ENCODE results near the gene NR6A1.

NR6A1 gene

DNA sequence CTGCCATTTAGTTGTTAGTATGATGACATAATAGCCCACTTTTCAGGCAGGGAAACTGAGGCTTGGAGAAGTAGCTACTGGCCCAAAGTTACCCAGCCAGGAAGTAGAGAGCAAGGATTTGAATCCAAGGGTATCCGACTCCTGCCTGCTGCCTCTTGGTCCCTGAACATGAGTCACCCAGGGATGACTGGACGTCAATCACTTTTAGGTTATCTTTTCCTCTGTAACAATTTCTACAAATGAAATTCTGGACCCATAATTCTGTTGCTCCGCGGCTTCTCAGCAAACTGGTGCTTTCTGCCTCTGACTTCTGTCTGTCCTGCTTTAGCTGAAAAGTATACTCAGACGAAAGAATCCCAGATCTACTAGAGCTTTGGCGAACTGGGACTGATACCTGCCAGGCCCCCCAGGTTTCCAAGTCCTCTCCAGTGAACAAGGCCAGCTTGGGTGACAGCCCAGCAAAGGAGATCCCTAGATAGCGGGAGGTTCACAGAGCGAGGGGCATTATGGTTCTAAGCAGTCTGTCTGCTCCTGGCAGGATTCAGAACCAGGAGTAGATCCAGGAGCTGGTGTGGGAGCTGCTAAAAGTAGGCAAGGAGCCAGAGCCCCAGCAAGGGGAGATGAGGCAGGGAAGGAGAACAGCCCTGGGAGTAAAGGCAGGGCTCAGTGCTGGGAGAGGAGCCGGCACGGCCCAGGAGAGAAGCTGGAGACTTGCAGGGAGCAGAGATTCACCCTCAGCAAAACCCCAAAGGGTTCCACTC, 26.4 kb upstream of the NR6A1 start:
- DNase-seq = no peak

DNA sequence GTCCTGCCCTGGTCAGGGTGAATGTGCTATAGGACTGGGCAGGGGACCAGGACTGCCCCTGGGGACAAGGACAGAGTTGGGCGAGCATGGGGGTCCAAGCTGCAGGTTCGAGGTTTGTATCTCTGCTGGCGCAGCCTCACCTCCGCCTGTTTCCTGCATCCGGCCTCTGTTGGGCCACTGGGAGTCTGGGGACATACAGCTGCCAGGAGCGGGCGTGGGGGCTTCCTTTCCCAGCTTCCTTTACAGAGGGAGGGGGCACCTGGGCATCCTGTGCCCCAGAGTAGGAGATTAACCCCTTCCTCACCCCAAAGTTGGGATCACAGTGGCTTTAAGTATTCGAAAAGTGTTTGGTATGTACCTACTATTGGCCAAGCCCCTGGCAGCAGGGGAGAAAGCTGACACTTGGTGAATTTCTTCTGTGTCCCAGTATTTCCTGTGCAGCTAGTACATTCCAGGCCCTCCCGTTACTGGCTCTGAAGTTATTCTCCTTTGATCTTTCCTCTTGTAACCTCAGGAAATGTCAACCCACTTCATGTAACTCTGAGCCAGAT, 24.8 kb upstream of the NR6A1 start:
- DNase-seq = no peak

DNA sequence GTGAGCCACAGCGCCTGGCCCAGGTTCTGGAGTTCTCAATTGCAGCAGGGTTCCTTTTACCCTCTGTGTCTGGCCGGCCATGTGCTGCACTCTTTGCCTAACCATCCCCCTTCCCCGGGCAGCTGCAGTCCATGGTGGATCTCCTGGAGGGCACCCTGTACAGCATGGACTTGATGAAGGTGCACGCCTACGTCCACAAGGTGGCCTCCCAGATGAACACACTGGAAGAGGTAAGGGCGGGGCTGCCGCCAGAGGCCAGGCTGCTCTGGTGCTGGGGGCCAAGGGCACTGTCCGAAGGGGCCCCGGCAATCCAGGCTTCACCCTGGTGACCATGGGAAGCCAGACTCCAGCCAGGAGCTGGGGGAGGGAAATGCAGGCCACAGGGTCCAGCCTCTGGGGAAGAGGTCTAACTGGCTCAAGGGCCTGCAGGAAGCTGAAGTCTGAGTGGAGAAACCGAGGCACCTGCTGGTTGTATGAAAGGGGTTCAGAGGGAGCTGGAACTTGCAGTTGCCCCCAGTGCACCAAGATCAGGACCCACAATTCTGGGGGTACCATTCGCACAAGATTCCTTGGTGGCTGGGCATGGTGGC, 23.9 kb upstream of the NR6A1 start:
- no peak for DNase-seq

GRCh38 chr9:124793015-124793541, 22.0 kb upstream of the NR6A1 start:
- no peak for DNase-seq

- DNase-seq = no peak
Observed at GRCh38 chr9:124792257-124793014, 21.3 kb upstream of the NR6A1 start.

- no peak for DNase-seq
Observed at GRCh38 chr9:124790801-124791505, 19.8 kb upstream of the NR6A1 start.

DNA sequence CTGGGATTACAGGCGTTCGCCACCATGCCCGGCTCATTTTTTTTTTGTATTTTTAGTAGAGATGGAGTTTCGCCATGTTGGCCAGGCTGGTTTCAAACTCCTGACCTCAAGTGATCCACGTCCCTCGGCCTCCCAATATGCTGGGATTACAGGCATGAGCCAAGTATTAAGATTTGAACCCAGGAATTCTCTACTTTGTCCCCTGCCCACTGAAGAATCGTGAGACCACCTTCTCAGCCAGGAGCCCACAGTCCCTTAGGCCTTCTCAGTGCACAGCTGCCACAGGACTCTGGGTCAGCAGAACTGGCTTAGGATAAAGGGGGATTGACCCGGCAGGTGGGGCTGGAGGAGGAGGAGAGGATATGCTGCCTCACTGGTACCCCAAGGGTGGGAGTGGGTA, 19.2 kb upstream of the NR6A1 start:
- DNase-seq = no peak

- no peak for DNase-seq
Observed at GRCh38 chr9:124789531-124789930, 18.4 kb upstream of the NR6A1 start.

GRCh38 chr9:124788542-124789217, 17.6 kb upstream of the NR6A1 start:
- no peak for DNase-seq

GRCh38 chr9:124786881-124787573, 15.9 kb upstream of the NR6A1 start:
- DNase-seq = no peak

- no peak for DNase-seq
Observed at GRCh38 chr9:124784509-124784908, 13.4 kb upstream of the NR6A1 start.

GRCh38 chr9:124783830-124784229, 12.7 kb upstream of the NR6A1 start:
- DNase-seq = no peak

DNA sequence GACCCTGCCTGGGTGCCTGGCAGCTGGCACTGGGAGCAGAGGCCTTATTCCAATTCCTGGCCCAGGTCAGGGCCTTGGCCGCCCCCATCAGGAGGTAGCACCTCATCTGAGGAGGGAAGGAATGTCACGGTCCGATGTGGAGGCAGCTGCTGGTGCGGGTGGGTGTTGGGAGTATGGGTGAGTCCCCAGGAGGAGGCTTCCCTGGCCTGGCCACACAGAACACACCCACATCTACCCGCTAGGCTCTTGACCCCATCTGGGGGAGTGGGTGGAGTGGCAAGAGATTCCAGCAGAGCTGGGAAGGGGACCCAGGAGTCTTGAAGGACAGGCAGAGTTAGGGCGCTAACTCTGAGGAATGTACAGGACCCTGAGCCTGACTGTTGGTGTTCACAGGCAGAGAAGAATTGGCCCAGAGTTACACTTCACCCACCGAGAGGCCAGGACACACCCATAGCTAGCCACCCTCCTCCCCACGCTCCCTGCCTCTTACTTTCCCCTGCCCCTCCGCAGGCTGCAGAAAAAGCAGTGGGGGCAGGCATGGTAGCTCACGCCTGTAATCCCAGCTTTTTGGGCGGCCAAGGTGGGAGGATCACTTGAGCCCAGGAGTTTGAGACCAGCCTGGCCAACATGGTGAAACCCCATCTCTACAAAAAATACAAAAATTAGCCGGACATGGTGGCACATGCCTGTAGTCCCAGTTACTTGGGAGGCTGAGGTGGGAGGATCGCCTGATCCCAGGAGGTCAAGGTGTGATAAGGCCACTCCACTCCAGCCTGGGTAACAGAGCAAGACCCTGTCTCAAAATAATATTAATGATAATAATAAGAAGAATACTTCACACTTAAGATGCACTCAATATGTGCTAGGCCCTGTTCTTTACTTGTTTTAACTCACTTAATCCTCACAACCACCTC, 11.8 kb upstream of the NR6A1 start:
- no peak for DNase-seq

GRCh38 chr9:124781967-124782660, 11.0 kb upstream of the NR6A1 start:
- DNase-seq = no peak

DNA sequence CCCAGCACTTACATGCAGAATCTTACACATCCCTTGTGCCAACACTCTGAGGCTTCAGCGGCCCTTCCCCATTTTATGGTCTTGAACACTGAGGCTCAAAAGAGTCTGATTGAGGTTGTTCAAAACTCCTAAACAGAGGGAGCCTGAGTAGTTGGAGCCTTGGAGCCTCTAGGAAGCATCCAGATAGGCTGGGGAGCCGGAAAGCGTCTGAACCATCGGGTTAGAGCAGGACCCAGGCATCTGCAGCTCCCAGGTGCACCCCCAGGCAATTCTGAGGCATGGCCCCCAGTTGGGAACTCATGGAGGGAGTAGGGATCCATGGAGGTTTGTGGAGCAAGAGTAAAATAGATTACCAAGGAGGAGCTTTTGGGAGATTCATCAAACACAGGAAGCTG, 9.6 kb upstream of the NR6A1 start:
- no peak for DNase-seq

DNA sequence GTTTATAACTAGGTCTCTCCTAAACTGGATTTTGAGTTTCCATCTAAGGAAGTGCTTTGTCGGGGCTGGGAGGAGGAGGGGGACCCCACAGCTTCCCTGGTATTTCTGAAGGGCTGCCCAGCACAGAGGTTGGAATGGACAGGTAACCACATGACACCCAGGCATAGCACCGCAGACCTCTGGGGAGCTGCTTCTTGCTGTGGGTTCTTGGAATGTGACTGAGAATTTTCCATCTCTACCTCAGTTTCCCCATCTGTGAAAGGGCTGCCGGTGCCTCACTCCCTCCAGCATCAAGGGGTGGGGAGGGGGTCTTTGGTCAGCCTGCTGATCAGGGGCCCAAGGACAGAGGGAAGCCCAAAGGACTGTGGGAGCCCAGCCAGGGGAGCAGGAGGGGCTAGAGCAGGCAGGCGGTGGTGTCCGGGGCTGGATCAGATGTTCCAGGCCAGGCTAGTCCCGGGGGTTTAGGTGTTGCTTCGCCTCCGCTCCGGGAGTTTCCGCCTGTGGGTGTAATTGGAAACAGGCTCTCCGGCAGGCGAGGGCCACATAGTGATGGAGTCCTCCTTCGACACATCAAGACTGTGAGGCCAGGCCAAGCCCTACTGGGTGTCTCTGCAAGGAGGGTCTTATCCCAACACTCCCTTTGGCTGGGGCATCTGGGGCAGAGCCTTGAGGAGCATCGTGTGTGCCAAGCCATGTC, 9.1 kb upstream of the NR6A1 start:
- DNase-seq = no peak

GRCh38 chr9:124779368-124780059, 8.4 kb upstream of the NR6A1 start:
- DNase-seq = no peak

Data from anterior cingulate cortex (tissue), 58 donors.